ENCODE results near the gene AQP2.

GRCh38 chr12:49985981-49986380 lies 35.4 kb downstream of the AQP2 start:
- TF ChIP-seq ZFP30 (CRISPR knock-in tag; IDR thresholded peaks at IDR 0.05) (no peak), ZNF8 (CRISPR knock-in tag; IDR thresholded peaks at IDR 0.05) (no peak), ZNF70 (CRISPR knock-in tag; IDR thresholded peaks at IDR 0.05) (no peak), ARNTL (CRISPR knock-in tag; IDR thresholded peaks at IDR 0.05; ENCODE audit: borderline replicate concordance, low read depth) (no peak), ZFP3 (CRISPR knock-in tag; IDR thresholded peaks at IDR 0.05) (no peak), ISL1 (CRISPR knock-in tag; IDR thresholded peaks at IDR 0.05) (no peak), ZC3H10 (CRISPR knock-in tag; IDR thresholded peaks at IDR 0.05) (no peak), PPARA (CRISPR knock-in tag; IDR thresholded peaks at IDR 0.05; ENCODE audit: borderline replicate concordance) (no peak), ESRRG (CRISPR knock-in tag; IDR thresholded peaks at IDR 0.05) (no peak)
- TF ChIP-seq, protein P1, sequence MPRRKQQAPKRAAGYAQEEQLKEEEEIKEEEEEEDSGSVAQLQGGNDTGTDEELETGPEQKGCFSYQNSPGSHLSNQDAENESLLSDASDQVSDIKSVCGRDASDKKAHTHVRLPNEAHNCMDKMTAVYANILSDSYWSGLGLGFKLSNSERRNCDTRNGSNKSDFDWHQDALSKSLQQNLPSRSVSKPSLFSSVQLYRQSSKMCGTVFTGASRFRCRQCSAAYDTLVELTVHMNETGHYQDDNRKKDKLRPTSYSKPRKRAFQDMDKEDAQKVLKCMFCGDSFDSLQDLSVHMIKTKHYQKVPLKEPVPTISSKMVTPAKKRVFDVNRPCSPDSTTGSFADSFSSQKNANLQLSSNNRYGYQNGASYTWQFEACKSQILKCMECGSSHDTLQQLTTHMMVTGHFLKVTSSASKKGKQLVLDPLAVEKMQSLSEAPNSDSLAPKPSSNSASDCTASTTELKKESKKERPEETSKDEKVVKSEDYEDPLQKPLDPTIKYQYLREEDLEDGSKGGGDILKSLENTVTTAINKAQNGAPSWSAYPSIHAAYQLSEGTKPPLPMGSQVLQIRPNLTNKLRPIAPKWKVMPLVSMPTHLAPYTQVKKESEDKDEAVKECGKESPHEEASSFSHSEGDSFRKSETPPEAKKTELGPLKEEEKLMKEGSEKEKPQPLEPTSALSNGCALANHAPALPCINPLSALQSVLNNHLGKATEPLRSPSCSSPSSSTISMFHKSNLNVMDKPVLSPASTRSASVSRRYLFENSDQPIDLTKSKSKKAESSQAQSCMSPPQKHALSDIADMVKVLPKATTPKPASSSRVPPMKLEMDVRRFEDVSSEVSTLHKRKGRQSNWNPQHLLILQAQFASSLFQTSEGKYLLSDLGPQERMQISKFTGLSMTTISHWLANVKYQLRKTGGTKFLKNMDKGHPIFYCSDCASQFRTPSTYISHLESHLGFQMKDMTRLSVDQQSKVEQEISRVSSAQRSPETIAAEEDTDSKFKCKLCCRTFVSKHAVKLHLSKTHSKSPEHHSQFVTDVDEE (CRISPR knock-in tag; IDR thresholded peaks at IDR 0.05), result no peak
- TF ChIP-seq, protein P2, sequence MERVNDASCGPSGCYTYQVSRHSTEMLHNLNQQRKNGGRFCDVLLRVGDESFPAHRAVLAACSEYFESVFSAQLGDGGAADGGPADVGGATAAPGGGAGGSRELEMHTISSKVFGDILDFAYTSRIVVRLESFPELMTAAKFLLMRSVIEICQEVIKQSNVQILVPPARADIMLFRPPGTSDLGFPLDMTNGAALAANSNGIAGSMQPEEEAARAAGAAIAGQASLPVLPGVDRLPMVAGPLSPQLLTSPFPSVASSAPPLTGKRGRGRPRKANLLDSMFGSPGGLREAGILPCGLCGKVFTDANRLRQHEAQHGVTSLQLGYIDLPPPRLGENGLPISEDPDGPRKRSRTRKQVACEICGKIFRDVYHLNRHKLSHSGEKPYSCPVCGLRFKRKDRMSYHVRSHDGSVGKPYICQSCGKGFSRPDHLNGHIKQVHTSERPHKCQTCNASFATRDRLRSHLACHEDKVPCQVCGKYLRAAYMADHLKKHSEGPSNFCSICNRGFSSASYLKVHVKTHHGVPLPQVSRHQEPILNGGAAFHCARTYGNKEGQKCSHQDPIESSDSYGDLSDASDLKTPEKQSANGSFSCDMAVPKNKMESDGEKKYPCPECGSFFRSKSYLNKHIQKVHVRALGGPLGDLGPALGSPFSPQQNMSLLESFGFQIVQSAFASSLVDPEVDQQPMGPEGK (CRISPR knock-in tag; IDR thresholded peaks at IDR 0.05; ENCODE audit: borderline replicate concordance), result no peak
